Pancreas (tissue), 10 donors: Measurements from ENCODE around the gene PLEKHH3. TPM values are rescaled to one million over a fixed set of nuclear protein-coding genes. Genes with fewer than 3 reads are reported as not detected.

ENCODE experiments used
- ATAC-seq, 4 donors: fragments of 200-7000 bp; cut with Tn5 transposase; one replicate each; pipeline versions ENCODE4 v1.8.0 to v1.9.1; 2020; ENCODE audit warnings: mild to moderate bottlenecking in 4 of 4, moderate library complexity in 4 of 4
- DNase-seq, 6 donors: peaks; one replicate each; pipeline ENCODE4 v3.0.0-alpha.2; 2020
- FAIRE-seq: peaks from 2 replicates; lab custom pipeline; 2012; peaks lifted over from hg19 to GRCh38; lab: Jason Lieb, UNC
- H3K27ac ChIP-seq, 4 donors: fragments of 200-600 bp; sonication (generic); 1 replicate in 3 of 4; 2 replicates in 1 of 4; pipeline versions ENCODE4 v1.5.0 to v1.8.0; 2020
- H3K27me3 ChIP-seq, 4 donors: fragments of 200-600 bp; one replicate each; pipeline ENCODE4 v1.8.0; 2021
- H3K36me3 ChIP-seq, 3 donors: fragments of 200-600 bp; sonication (generic) in 1 of 3; one replicate each; pipeline versions ENCODE4 v1.5.0 to v1.8.0; 2020 to 2021
- H3K4me1 ChIP-seq, 3 donors: fragments of 200-600 bp; one replicate each; pipeline ENCODE4 v1.8.0; 2021
- H3K4me3 ChIP-seq, 4 donors: fragments of 200-600 bp; sonication (generic) in 2 of 4; one replicate each; pipeline versions ENCODE4 v1.5.0 to v1.8.0; 2020 to 2021
- H3K9me3 ChIP-seq, 4 donors: fragments of 200-600 bp; one replicate each; pipeline ENCODE4 v1.8.0; 2021
- WGBS, 2 donors: extraction: QIAGEN DNeasy Blood & Tissue Kit; methylation state at CpG; one replicate each; pipeline ENCODE4 v1.1.7; 2013; 5-methylcytosine and 5-hydroxymethylcytosine counted together
- intact Hi-C, 3 donors: fragments of 100-400 bp; cut with DNase I; formaldehyde crosslinking; loops; one replicate each; pipeline versions ENCODE4 v1.11.1 to v1.14.2; 2022
- polyA plus RNA-seq, 2 donors: library from polyadenylated mRNA; stranded (reverse); fragments of 200-250 nt; gene quantifications; one replicate each; pipeline ENCODE4 v1.2.3, GENCODE V29; 2013
- total RNA-seq, 6 donors: library from RNA; stranded (reverse); fragmentation: NEBNext Ultra II Directional in 4 of 6; extraction: Animal tissue kit (Norgen Biotek cat#: 25700) in 4 of 6; gene quantifications; one replicate each; pipeline versions ENCODE4 v1.2.1 to v1.2.4, GENCODE V29; 2021 to 2023
- TF ChIP-seq, protein P1 (sequence below), 4 donors: fragments of 200-600 bp; sonication (generic) in 3 of 4; IDR thresholded peaks; one replicate each; pipeline versions ENCODE4 v1.5.0 to v1.8.0; 2021; ENCODE audit warnings: antibody characterized with exemption in 4 of 4
- donor health status: healthy with polysubstance abuse.
- donor health status: DM: no; HTN: no; CAD: no; lungs with moderate emphysema.
- donor health status: DM: no; HTN: no; CAD: no.
- donor health status: control.
- donor health status: control.
- donor health status: Bipolar disorder and iron deficiency.
- donor health status: DM: yes; HTN: yes; CAD: no.
- donor health status: DM: no; HTN: no; CAD: no.
- donor health status: DM: no; HTN: no; CAD: no.
- donor health status: DM: yes; HTN: yes; CAD: no.

Gene PLEKHH3
- total and polyA plus RNA-seq, 8 donors, result 24.7 to 215 (median 59.0) TPM

GRCh38 chr17:42681976-42682721, 5.4 kb upstream of the PLEKHH3 start, which contains the start of gene CNTNAP1:
Gene CNTNAP1, plus strand, starts transcription at chr17:42682531. Its CDS starts 299 bp downstream, at chr17:42682830.
- peak in 3 of 6 donors; percentile 46 to 69 (median 51) for DNase-seq
- intact Hi-C loops, result no loop called here
- ATAC-seq, result peak in 2 of 4 donors; percentile 4 to 5
- Histone ChIP-seq H3K27me3 (no peaks in the 10 kb centered on the region), H3K4me1 (peaks cover 6 to 25% (median 11%) of the 10 kb centered on the region in 3 donors), H3K36me3 (no peaks in the 10 kb centered on the region), H3K9me3 (no peaks in the 10 kb centered on the region), H3K4me3 (peak within 1 kb of the TSS in 3 of 4 donors; percentile 13 to 37 (median 14)), H3K27ac (no peak within 1 kb of the TSS)
- TF ChIP-seq, protein P1, sequence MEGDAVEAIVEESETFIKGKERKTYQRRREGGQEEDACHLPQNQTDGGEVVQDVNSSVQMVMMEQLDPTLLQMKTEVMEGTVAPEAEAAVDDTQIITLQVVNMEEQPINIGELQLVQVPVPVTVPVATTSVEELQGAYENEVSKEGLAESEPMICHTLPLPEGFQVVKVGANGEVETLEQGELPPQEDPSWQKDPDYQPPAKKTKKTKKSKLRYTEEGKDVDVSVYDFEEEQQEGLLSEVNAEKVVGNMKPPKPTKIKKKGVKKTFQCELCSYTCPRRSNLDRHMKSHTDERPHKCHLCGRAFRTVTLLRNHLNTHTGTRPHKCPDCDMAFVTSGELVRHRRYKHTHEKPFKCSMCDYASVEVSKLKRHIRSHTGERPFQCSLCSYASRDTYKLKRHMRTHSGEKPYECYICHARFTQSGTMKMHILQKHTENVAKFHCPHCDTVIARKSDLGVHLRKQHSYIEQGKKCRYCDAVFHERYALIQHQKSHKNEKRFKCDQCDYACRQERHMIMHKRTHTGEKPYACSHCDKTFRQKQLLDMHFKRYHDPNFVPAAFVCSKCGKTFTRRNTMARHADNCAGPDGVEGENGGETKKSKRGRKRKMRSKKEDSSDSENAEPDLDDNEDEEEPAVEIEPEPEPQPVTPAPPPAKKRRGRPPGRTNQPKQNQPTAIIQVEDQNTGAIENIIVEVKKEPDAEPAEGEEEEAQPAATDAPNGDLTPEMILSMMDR (IDR thresholded peaks at IDR 0.05), result no peak
- 23 to 25% methylated on average over 21 to 22 of the region's 22 CpGs for WGBS, 2 donors
- no peak for FAIRE-seq

DNA sequence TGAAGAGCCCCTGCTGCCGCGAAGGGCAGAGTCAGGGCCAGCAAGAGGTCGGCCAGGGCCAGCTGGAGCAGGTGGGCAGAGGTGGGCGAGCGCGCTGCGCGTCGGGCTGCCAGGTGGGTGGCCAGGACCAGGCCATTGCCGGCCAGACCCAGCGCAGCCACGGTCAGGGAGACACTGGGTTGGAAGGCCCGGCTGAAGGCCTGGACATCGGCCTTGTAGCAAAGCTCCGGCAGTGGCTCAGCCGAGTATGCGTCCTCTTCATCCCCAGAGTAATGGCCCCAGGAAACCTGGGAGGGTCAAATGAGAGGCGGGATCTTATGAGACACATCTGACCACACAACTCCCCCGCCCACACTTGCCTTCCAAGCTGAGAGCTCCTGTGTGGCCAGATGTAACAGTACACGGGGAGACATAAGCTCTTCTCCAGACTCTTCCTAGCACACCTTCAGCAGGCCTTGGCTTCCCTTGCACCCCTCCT, 3.6 kb upstream of the PLEKHH3 start:
- peak overlapping the region in 2 of 4 donors; percentile 79 to 92 for H3K4me3 ChIP-seq
- 73 to 76% methylated on average over 17 to 20 of the region's 20 CpGs for WGBS, 2 donors
- peak in 5 of 6 donors; percentile 26 to 85 (median 55) for DNase-seq

GRCh38 chr17:42679492-42680330, 2.9 kb upstream of the PLEKHH3 start:
- Histone ChIP-seq H3K36me3 (no peaks in the 10 kb centered on the region), H3K9me3 (no peaks in the 10 kb centered on the region), H3K4me3 (peak overlapping the region; percentile 2 to 92 (median 41)), H3K27me3 (no peaks in the 10 kb centered on the region), H3K27ac (peak overlapping the region; percentile 52 to 97 (median 88)), H3K4me1 (peaks cover 6 to 25% (median 11%) of the 10 kb centered on the region in 3 donors)
- ATAC-seq, result peak; percentile 36 to 52 (median 46)
- FAIRE-seq, result no peak
- WGBS, 2 donors, result 11% methylated on average over 67 to 78 of the region's 78 CpGs
- intact Hi-C loops, result loop anchor here in 1 of 3 donors (10.0 kb wide), 1 partner anchor 55 kb away; no protein-coding TSS in a partner anchor
- TF ChIP-seq, protein P1 (IDR thresholded peaks at IDR 0.05), result peak; percentile 81 to 86 (median 86)
- DNase-seq, result peak; percentile 68 to 92 (median 84)

More for the DNA sequence above, 3.6 kb upstream of the PLEKHH3 start:
- H3K36me3 ChIP-seq, result no peaks in the 10 kb centered on the region
- H3K9me3 ChIP-seq, result no peaks in the 10 kb centered on the region
- FAIRE-seq, result no peak
- H3K4me1 ChIP-seq, result peaks cover 6 to 25% (median 11%) of the 10 kb centered on the region in 3 donors
- TF ChIP-seq, protein P1 (IDR thresholded peaks at IDR 0.05), result no peak
- H3K27me3 ChIP-seq, result no peaks in the 10 kb centered on the region
- no peak for ATAC-seq
- H3K27ac ChIP-seq, result peak overlapping the region in 3 of 4 donors; percentile 83 to 97 (median 92)
- intact Hi-C loops, result no loop called here

DNA sequence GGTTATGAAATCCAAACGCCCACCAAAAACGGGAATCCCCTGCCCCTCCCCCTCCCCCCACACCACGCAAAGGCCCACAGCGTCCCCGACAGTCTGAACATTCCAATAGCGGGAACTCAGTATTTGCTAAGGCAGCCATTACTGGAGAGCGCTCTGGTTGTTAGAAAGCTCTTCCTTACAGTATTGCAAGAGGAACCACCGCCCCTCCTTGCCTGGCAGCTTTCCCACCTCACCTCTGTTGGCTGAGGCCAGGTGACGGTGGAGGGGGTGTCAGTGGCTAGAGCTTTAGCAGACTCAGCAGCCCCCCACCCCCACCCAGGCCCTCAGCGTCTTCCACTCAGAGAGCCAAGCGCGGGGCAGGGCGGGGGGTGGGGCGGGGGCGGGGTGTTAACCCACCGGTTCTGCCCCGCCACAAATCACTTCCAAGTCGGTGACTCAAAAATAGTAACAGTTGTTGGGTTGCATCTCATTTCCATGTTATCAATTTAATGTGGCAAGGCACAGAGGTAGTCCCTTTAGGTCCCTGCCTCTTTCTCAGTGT, 2.2 kb upstream of the PLEKHH3 start:
- no peaks in the 10 kb centered on the region for H3K36me3 ChIP-seq
- peak in 3 of 4 donors; percentile 1 to 3 (median 2) for ATAC-seq
- no peak for FAIRE-seq
- no peaks in the 10 kb centered on the region for H3K27me3 ChIP-seq
- H3K4me1 ChIP-seq, result peaks cover 6 to 28% (median 11%) of the 10 kb centered on the region in 3 donors
- intact Hi-C loops, result loop anchor here in 1 of 3 donors (10.0 kb wide), 1 partner anchor 54 kb away; no protein-coding TSS in a partner anchor
- H3K9me3 ChIP-seq, result no peaks in the 10 kb centered on the region
- peak overlapping the region; percentile 52 to 97 (median 88) for H3K27ac ChIP-seq
- peak overlapping the region in 3 of 4 donors; percentile 2 to 92 (median 79) for H3K4me3 ChIP-seq
- TF ChIP-seq, protein P1 (IDR thresholded peaks at IDR 0.05), result no peak
- 5 to 6% methylated on average over 12 to 18 of the region's 18 CpGs for WGBS, 2 donors
- DNase-seq, result peak; percentile 74 to 85 (median 80)
